ENCODE results near the gene DHODH. TPM values are rescaled to one million over a fixed set of nuclear protein-coding genes. Genes with fewer than 3 reads are reported as not detected.
A peak's percentile ranks its signal among the peaks of the same experiment; 100 is the strongest.

Gene DHODH
- total RNA-seq, 4 donors from 2014 or later = 4.5 to 7.8 (median 6.5) TPM

DNA sequence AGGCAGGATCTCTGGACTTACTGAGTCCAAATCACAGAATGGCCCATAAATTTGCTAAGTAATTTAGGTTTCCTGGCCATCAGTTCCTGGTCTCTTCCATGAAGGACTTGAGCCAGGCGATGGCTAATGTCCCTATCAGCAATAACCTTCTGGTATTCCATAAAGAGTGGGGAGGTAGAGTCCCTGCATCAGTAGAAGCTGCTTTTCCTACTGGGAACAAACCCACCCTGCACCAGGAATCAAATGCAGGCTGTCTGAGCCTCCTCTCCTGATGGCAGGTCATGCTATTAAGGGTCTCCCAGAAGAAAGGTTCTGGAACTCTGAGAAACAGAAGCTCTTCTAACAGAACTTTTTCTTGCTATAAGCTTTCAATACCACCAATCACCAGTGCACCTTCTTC lies 53.0 kb downstream of the DHODH start:
- WGBS, 2 donors (ENCODE audit: low coverage in 1 of 2) = 90 to 100% methylated on average over 1 of the region's 1 CpG
- Histone ChIP-seq H3K4me3 (no peak overlapping the region), H3K9me3 (no peaks in the 10 kb centered on the region), H3K36me3 (peaks cover 0 to 5% of the 10 kb centered on the region in 2 donors), H3K4me1 (no peaks in the 10 kb centered on the region), H3K27me3 (no peaks in the 10 kb centered on the region), H3K27ac (no peak overlapping the region)
- no peak for ATAC-seq
- TF ChIP-seq EP300 (IDR thresholded peaks at IDR 0.05) (no peak), POLR2AphosphoS5 (IDR thresholded peaks at IDR 0.05) (no peak)
- TF ChIP-seq, protein P1, sequence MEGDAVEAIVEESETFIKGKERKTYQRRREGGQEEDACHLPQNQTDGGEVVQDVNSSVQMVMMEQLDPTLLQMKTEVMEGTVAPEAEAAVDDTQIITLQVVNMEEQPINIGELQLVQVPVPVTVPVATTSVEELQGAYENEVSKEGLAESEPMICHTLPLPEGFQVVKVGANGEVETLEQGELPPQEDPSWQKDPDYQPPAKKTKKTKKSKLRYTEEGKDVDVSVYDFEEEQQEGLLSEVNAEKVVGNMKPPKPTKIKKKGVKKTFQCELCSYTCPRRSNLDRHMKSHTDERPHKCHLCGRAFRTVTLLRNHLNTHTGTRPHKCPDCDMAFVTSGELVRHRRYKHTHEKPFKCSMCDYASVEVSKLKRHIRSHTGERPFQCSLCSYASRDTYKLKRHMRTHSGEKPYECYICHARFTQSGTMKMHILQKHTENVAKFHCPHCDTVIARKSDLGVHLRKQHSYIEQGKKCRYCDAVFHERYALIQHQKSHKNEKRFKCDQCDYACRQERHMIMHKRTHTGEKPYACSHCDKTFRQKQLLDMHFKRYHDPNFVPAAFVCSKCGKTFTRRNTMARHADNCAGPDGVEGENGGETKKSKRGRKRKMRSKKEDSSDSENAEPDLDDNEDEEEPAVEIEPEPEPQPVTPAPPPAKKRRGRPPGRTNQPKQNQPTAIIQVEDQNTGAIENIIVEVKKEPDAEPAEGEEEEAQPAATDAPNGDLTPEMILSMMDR (IDR thresholded peaks at IDR 0.05) = no peak

DNA sequence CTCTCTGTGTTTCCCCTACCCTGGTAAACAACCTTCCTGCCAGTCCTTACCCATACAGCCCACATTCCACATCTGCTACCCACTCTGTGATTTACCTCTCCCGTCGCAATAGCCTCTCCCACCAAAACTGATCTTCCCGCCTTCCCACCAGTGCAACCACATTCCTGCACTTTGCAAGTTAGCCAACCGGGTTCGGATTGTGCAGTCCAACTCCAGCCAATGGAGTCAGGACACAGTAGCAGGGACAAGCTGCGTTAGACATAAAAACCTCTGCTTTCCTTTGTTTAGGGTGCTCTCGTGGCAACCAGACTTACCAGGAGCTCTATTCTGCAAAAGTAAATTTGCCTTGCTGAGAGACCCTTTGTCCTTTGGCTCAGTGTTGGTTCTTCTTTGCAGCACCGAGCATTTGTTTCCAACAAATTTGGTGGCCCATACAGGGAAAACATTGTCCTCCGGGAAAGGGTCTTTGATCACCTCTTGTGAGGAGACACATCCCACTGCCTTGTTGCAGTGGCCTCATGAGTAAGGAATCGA lies 55.9 kb downstream of the DHODH start:
- no peaks in the 10 kb centered on the region for H3K9me3 ChIP-seq
- H3K36me3 ChIP-seq = peaks cover 0 to 5% of the 10 kb centered on the region in 2 donors
- H3K4me3 ChIP-seq = no peak overlapping the region
- H3K4me1 ChIP-seq = no peaks in the 10 kb centered on the region
- TF ChIP-seq, protein P1 (IDR thresholded peaks at IDR 0.05) = no peak
- TF ChIP-seq POLR2AphosphoS5 (IDR thresholded peaks at IDR 0.05) = no peak
- no peak for TF ChIP-seq POLR2A (IDR thresholded peaks at IDR 0.05)
- no peak for TF ChIP-seq EP300 (IDR thresholded peaks at IDR 0.05)
- no peak for ATAC-seq
- WGBS, 2 donors (ENCODE audit: low coverage in 1 of 2) = 88 to 90% methylated on average over 2 to 9 of the region's 10 CpGs
- H3K27me3 ChIP-seq = no peaks in the 10 kb centered on the region
- H3K27ac ChIP-seq = no peak overlapping the region

DNA sequence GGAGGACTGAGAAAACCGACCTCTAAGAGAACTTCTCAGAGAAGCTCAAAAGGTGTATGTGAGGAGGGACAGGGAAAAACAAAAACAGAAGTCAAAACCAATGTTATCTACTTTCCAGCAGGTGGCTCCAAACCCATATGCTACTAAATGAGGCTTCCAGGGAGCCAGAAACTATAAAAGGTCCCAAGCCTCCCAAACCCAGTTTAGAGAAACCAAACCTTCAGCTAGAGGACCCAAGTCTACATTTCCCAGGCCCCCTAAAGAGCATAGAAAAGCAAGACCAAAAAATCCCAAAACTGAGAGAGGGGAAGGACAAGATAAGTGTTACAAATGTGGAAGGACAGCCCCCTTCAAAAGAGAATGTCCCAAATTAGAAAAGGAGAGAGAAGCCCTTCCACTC lies 58.2 kb downstream of the DHODH start:
- TF ChIP-seq, protein P1 (IDR thresholded peaks at IDR 0.05) = peak in 3 of 4 experiments; percentile 22 to 43 (median 26)
- TF ChIP-seq POLR2A (IDR thresholded peaks at IDR 0.05) = no peak
- ATAC-seq = no peak
- H3K27me3 ChIP-seq = no peaks in the 10 kb centered on the region
- 7 to 13% methylated on average over 1 of the region's 1 CpG for WGBS, 2 donors (ENCODE audit: low coverage in 1 of 2)
- peaks cover 0 to 4% of the 10 kb centered on the region in 2 donors for H3K36me3 ChIP-seq
- H3K4me3 ChIP-seq = no peak overlapping the region
- H3K27ac ChIP-seq = no peak overlapping the region
- H3K4me1 ChIP-seq = no peaks in the 10 kb centered on the region
- H3K9me3 ChIP-seq = no peaks in the 10 kb centered on the region

DNA sequence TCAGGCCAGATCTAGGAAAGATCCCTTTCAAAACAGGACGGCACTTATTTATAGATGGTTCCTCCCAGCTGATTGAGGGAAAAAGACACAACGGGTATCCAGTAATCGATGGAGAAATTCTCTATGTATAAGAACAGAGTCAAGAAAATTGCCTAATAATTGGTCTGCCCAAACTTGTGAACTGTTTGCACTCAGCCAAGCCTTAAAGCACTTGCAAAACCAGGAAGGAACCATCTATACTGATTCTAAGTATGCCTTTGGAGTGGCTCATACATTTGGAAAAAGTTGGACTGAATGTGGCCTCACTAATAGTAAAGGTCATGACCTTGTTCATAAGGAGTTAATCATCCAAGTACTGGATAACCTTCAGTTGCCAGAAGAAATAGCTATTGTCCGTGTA lies 60.4 kb downstream of the DHODH start:
- WGBS, 2 donors (ENCODE audit: low coverage in 1 of 2) = 67 to 76% methylated on average over 3 to 4 of the region's 4 CpGs
- TF ChIP-seq POLR2AphosphoS5 (IDR thresholded peaks at IDR 0.05) = no peak
- H3K9me3 ChIP-seq = no peaks in the 10 kb centered on the region
- no peak for ATAC-seq
- H3K4me3 ChIP-seq = no peak overlapping the region
- no peaks in the 10 kb centered on the region for H3K27me3 ChIP-seq
- no peaks in the 10 kb centered on the region for H3K36me3 ChIP-seq
- no peak overlapping the region for H3K27ac ChIP-seq
- peaks cover 0 to 6% (median 0%) of the 10 kb centered on the region in 3 donors for H3K4me1 ChIP-seq

DNA sequence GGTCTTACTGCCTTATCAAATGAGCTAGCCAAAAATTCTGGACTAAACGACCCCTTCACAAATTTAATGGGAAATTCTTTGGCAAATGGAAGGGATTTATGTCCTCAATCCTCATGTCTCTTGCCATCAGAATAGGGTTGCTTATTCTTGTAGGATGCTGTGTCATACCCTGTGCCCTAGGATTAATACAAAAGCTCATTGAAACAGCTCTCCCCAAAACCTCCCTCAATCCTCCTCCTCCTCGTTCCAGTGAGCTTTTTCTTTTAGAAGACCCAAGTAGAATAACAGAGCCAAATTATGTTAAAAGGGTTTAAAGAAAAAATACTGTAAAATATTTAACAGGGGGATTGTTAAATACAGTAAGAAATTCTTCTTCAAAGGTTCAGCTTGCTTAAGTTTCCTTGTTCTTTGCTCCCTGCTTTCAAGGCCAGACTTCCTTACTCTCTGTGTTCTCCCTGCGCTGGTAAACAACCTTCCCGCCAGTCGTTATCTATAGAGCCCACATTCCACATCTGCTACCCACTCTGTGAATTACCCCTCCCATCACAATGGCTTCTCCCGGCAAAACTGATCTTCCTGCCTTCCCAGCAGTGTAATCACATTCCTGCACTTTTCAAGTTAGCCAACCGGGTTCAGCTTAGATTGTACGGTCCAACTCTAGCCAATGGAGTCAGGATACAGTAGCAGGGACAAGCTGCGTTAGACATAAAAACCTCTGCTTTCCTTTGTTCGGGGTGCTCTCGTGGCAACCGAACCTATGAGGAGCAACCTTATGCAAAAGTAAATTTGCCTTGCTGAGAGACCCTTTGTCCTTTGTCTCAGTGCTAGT lies 64.2 kb downstream of the DHODH start:
- peak overlapping the region in 3 of 4 donors; percentile 10 to 58 (median 16) for H3K27ac ChIP-seq
- no peak overlapping the region for H3K4me3 ChIP-seq
- H3K4me1 ChIP-seq = peaks cover 0 to 9% (median 0%) of the 10 kb centered on the region in 3 donors
- H3K9me3 ChIP-seq = no peaks in the 10 kb centered on the region
- peaks cover 0 to 6% of the 10 kb centered on the region in 2 donors for H3K36me3 ChIP-seq
- WGBS, 2 donors (ENCODE audit: low coverage in 1 of 2) = 45 to 58% methylated on average over 11 to 12 of the region's 12 CpGs
- peak; percentile 39 for TF ChIP-seq POLR2AphosphoS5 (IDR thresholded peaks at IDR 0.05)
- TF ChIP-seq, protein P1 (IDR thresholded peaks at IDR 0.05) = no peak
- no peak for ATAC-seq
- no peaks in the 10 kb centered on the region for H3K27me3 ChIP-seq

Data from gastroesophageal sphincter (tissue), 4 donors.